K562 (cell line): ENCODE data around the gene RHCG. TPM values are rescaled to one million over a fixed set of nuclear protein-coding genes. Genes with fewer than 3 reads are reported as not detected.

Experiments used
- ATAC-seq: fragments of 200-7000 bp; cut with Tn5 transposase; 3 replicates; pipeline ENCODE4 v1.9.1; 2020; ENCODE audit warnings: moderate library complexity
- BruUV-seq: library from RNA; stranded (reverse); fragments of 400-500 nt; replicated peaks from 2 replicates; lab custom pipeline; 2021; lab: Mats Ljungman, UMichigan
- CTCF ChIA-PET: fragments of 300-600 bp; formaldehyde crosslinking; extraction: SDS; loops from one replicate; lab custom pipeline; 2021; ENCODE audit warnings: low intra/inter-chr PET ratio; lab: Yijun Ruan, JAX
- POLR2A ChIA-PET: fragments of 300-600, 350-650 bp; sonication (Branson Sonifier 250); formaldehyde crosslinking; extraction: SDS; loops from one replicate; lab custom pipeline; 2021; ENCODE audit warnings: antibody characterized with exemption, inconsistent platforms; lab: Yijun Ruan, JAX
- DNase-seq, 4 experiments: peaks; one replicate each; pipeline versions ENCODE4 v3.0.0 to v3.0.0-alpha.2; 2011 to 2018; ENCODE audit warnings: low spot score in 3 of 4, mixed read lengths in 3 of 4; ENCODE audit errors: extremely low read depth in 1 of 4
- FAIRE-seq: peaks from 2 replicates; lab custom pipeline; 2011; peaks lifted over from hg19 to GRCh38; lab: Jason Lieb, UNC
- H2AFZ ChIP-seq: 2 replicates; pipeline ENCODE4 v1.6.0; 2011; ENCODE audit warnings: low read depth, low read length, control low read depth, inconsistent platforms
- H3K27ac ChIP-seq: fragments of 200-600 bp; 3 replicates; pipeline ENCODE4 v1.8.0; 2011; ENCODE audit warnings: low read depth, mild to moderate bottlenecking, control low read depth, inconsistent platforms, low read length, moderate library complexity, mixed read lengths; ENCODE audit errors: extremely low read depth
- H3K27me3 ChIP-seq, 2 experiments: fragments of 300-600 bp in 1 of 2; 2 replicates in 1 of 2; 3 replicates in 1 of 2; pipeline versions ENCODE4 v1.6.0 to v1.8.0; 2011; ENCODE audit warnings: inconsistent platforms in 2 of 2, low read length in 2 of 2, mild to moderate bottlenecking in 1 of 2, mixed read lengths in 1 of 2, moderate library complexity in 1 of 2; ENCODE audit not compliant: control insufficient read depth in 2 of 2, insufficient read depth in 2 of 2
- H3K36me3 ChIP-seq: fragments of 300-600 bp; 3 replicates; pipeline ENCODE4 v1.8.0; 2011; ENCODE audit warnings: mild to moderate bottlenecking, low read length, inconsistent platforms; ENCODE audit not compliant: control insufficient read depth, insufficient read depth
- H3K4me1 ChIP-seq, 2 experiments: fragments of 200-600 bp in 1 of 2; replicated peaks in 1 of 2; 2 replicates in 1 of 2; 3 replicates in 1 of 2; pipeline versions ENCODE4 v1.5.1 to v1.8.0; 2011; ENCODE audit warnings: inconsistent platforms in 2 of 2, low read length in 2 of 2, mild to moderate bottlenecking in 1 of 2, mixed read lengths in 1 of 2, moderate library complexity in 1 of 2; ENCODE audit not compliant: control insufficient read depth in 2 of 2, insufficient read depth in 2 of 2
- H3K4me2 ChIP-seq: 2 replicates; pipeline ENCODE4 v1.6.1; 2011; ENCODE audit warnings: low read length, control low read depth, inconsistent platforms, mixed read lengths; ENCODE audit not compliant: insufficient read depth
- H3K4me3 ChIP-seq: fragments of 200-600 bp; sonication (generic), shearing (Covaris generic); 2 replicates; pipeline ENCODE4 v1.5.1; 2016; ENCODE audit warnings: control low read depth, inconsistent platforms
- H3K79me2 ChIP-seq: fragments of 200-600 bp; 3 replicates; pipeline ENCODE4 v1.8.0; 2011; ENCODE audit warnings: low read length, inconsistent platforms; ENCODE audit not compliant: control insufficient read depth, insufficient read depth
- H3K9ac ChIP-seq, 2 experiments: 2 replicates each; pipeline versions ENCODE4 v1.6.0 to v1.6.1; 2011; ENCODE audit warnings: low read depth in 2 of 2, low read length in 2 of 2, control low read depth in 1 of 2, inconsistent platforms in 1 of 2, mild to moderate bottlenecking in 1 of 2, mixed read lengths in 1 of 2; ENCODE audit not compliant: insufficient read depth in 1 of 2
- H3K9me1 ChIP-seq: one replicate; pipeline ENCODE4 v1.6.0; 2011; ENCODE audit warnings: inconsistent platforms, mild to moderate bottlenecking, low read length, moderate library complexity; ENCODE audit not compliant: control insufficient read depth, insufficient read depth
- H3K9me3 ChIP-seq: replicated peaks from 2 replicates; pipeline ENCODE4 v1.5.1; 2011; ENCODE audit warnings: low read depth, low read length, inconsistent platforms; ENCODE audit not compliant: control insufficient read depth, insufficient read depth
- H4K20me1 ChIP-seq: replicated peaks from 2 replicates; pipeline ENCODE4 v1.6.1; 2011; ENCODE audit warnings: low read length, inconsistent platforms, mixed read lengths; ENCODE audit not compliant: control insufficient read depth, insufficient read depth
- CTBP1 ChIP-seq: fragments of 450-650 bp; IDR thresholded peaks from 2 replicates; pipeline ENCODE4 v1.6.1; 2016; ENCODE audit warnings: borderline replicate concordance
- MEF2A ChIP-seq: IDR thresholded peaks from 2 replicates; pipeline ENCODE4 v1.6.1; 2011; ENCODE audit warnings: low read depth, mild to moderate bottlenecking, low read length, moderate library complexity; ENCODE audit not compliant: control insufficient read depth
- MTA3 ChIP-seq: fragments of 450-650 bp; formaldehyde crosslinking; IDR thresholded peaks from 2 replicates; pipeline ENCODE4 v1.6.1; 2017; ENCODE audit warnings: mild to moderate bottlenecking, borderline replicate concordance
- NRF1 ChIP-seq, 2 experiments: fragments of 450-650 bp; IDR thresholded peaks in 1 of 2; conservative IDR thresholded peaks in 1 of 2; 2 replicates each; pipeline ENCODE4 v1.6.1; 2014; ENCODE audit warnings: mild to moderate bottlenecking in 2 of 2
- PTRF ChIP-seq: fragments of 450-650 bp; IDR thresholded peaks from 2 replicates; pipeline ENCODE4 v1.6.1; 2016; ENCODE audit warnings: mild to moderate bottlenecking, missing genetic modification characterization, missing compliant biosample characterization
- RAD21 ChIP-seq, 2 experiments: fragments of 250-450 bp in 1 of 2; fragments of 450-650 bp in 1 of 2; sonication (Bioruptor Pico) in 1 of 2; formaldehyde crosslinking in 1 of 2; IDR thresholded peaks in 1 of 2; conservative IDR thresholded peaks in 1 of 2; 2 replicates each; pipeline versions ENCODE4 v1.4.0 to v1.8.0; 2020 to 2022; ENCODE audit warnings: mild to moderate bottlenecking in 2 of 2, moderate library complexity in 1 of 2
- ZNF124 ChIP-seq: sonication (generic); formaldehyde crosslinking; IDR thresholded peaks from 2 replicates; pipeline ENCODE4 v1.8.1; 2022; ENCODE audit warnings: missing genetic modification reagents
- WGBS: fragments of 100-300 bp; shearing (Covaris generic); methylation state at CpG from one replicate; pipeline ENCODE4 v1.1.6; 2016; ENCODE audit warnings: low coverage, mixed read lengths; ENCODE audit not compliant: insufficient coverage; ENCODE audit errors: missing lambda C conversion rate; 5-methylcytosine and 5-hydroxymethylcytosine counted together
- in situ Hi-C: fragments of 300-500 bp; cut with MboI; formaldehyde crosslinking; loops from 4 replicates; pipeline ENCODE4 v1.15.0; 2018; ENCODE audit warnings: inconsistent platforms, mixed read lengths
- intact Hi-C: fragments of 100-400 bp; cut with micrococcal nuclease; formaldehyde crosslinking; loops from 2 replicates; pipeline ENCODE4 v1.14.2; 2022
- polyA plus RNA-seq, 8 experiments: library from polyadenylated mRNA; depleted of rRNA in 4 of 8; stranded (reverse) in 5 of 8; unstranded in 3 of 8; fragments of >200 nt; fragmentation: Nextera tagmentation in 2 of 8; fragmentation: Illumina TruSeq in 1 of 8; extraction: Ambion mirVana in 2 of 8; extraction: Trizol in 1 of 8; gene quantifications; 2 replicates each; pipeline versions ENCODE4 v1.2.1 to v1.2.3, GENCODE V29; 2011 to 2014; ENCODE audit warnings: inconsistent platforms in 1 of 8, missing spikeins in 1 of 8
- total RNA-seq, 7 experiments: library from RNA; depleted of rRNA in 6 of 7; stranded (reverse); fragments of >200 nt in 6 of 7; fragmentation: Illumina TruSeq in 2 of 7; extraction: Trizol in 2 of 7; gene quantifications; 2 replicates each; pipeline versions ENCODE4 v1.2.1 to v1.2.3, GENCODE V29; 2011 to 2021; ENCODE audit warnings: low replicate concordance in 1 of 7
- TF ChIP-seq, protein P1 (sequence below), 3 experiments: IDR thresholded peaks in 2 of 3; conservative IDR thresholded peaks in 1 of 3; 2 replicates each; pipeline ENCODE4 v1.5.1; 2011 to 2012; ENCODE audit warnings: low read length in 3 of 3, mild to moderate bottlenecking in 3 of 3, control low read depth in 2 of 3, improper control_type of control experiment in 1 of 3, inconsistent platforms in 1 of 3, low read depth in 1 of 3, mixed read lengths in 1 of 3, moderate library complexity in 1 of 3; ENCODE audit not compliant: insufficient read depth in 2 of 3
- TF ChIP-seq, protein P2 (sequence below): fragments of 250-450 bp; sonication (Bioruptor Pico); IDR thresholded peaks from 2 replicates; pipeline ENCODE4 v1.4.0; 2020; ENCODE audit warnings: mild to moderate bottlenecking, moderate library complexity
- TF ChIP-seq, protein P3 (sequence below): fragments of 200-800 bp; sonication (Bioruptor generic); IDR thresholded peaks from 2 replicates; pipeline ENCODE4 v1.6.1; 2017; ENCODE audit warnings: missing genetic modification characterization, missing compliant biosample characterization

RHCG gene
- total and polyA plus RNA-seq, 9 of the 15 experiments (the other 6 are each of a cell fraction or from before 2014, with no cell fraction given), result not detected

DNA sequence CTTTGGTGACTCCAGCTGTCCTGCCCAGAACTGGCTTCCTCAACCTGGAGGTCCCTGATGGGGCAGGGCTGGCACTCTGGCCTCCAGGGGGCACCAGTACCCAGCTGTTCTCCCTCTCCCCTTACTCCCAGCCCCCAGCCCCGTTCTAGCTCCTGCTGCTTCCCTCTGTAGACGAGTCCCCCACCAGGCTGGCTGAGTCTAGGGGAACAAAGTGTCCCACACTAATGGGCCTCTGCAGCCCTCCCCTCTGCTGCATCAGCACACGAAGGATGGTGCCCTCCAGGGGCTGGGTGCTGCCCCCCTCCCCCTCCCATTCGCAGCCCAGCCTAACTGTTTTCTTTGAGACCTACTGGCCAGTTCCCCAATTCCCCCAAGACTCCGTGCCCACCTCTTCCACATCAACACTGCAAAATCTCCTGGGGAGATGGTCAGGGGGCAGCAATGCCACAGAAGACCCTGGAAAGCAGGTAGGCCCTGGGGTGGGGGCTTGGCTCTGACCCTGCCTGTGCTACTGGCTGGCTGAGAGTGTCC, 4.2 kb downstream of the RHCG start:
- H3K9me3 ChIP-seq, result no peaks in the 10 kb centered on the region
- peaks cover 22 to 49% of the 10 kb centered on the region in 2 experiments for H3K27me3 ChIP-seq
- peak; percentile 34; the same call in 1 of the 3 replicates for ATAC-seq
- H4K20me1 ChIP-seq, result 0 out of 2 replicates have a peak, but pooled peaks cover 3% of the 10 kb centered on the region
- no peak overlapping the region for H2AFZ ChIP-seq
- BruUV-seq, result no TSS peak
- WGBS, result 0% methylated on average over 5 of the region's 5 CpGs
- ChIA-PET POLR2A (no interaction called here), CTCF (interaction anchor here (0.6 kb wide), 1 partner anchor 396 kb away, joined by 4 read pairs; no protein-coding TSS in a partner anchor)
- H3K4me2 ChIP-seq, result no peak overlapping the region
- no peaks in the 10 kb centered on the region for H3K36me3 ChIP-seq
- DNase-seq, result peak in 2 of 4 experiments; percentile 13 to 18
- no peaks in the 10 kb centered on the region for H3K79me2 ChIP-seq
- intact Hi-C loops (no loop called here), in situ Hi-C loops (no loop called here)
- H3K9me1 ChIP-seq, result no peaks in the 10 kb centered on the region
- no peak overlapping the region for H3K27ac ChIP-seq
- H3K4me1 ChIP-seq, result peaks cover 0 to 9% of the 10 kb centered on the region in 2 experiments; a peak in 2 of 5 replicates
- H3K9ac ChIP-seq, result no peak overlapping the region
- H3K4me3 ChIP-seq, result no peak overlapping the region
- FAIRE-seq, result no peak
- TF ChIP-seq CTBP1 (no peak), NRF1 (conservative IDR thresholded peaks at IDR 0.05 in 1 of 2, IDR thresholded peaks at IDR 0.05 in 1 of 2) (no peak), PTRF (tag) (no peak), RAD21 (CRISPR knock-in tag; conservative IDR thresholded peaks at IDR 0.05 in 1 of 2, IDR thresholded peaks at IDR 0.05 in 1 of 2) (0 out of 4 replicates have a peak, but pooled peaks of 1 of the 2 experiments have one; percentile 13), MEF2A (no peak), MTA3 (no peak), ZNF124 (CRISPR knock-in tag) (no peak)
- TF ChIP-seq, protein P1, sequence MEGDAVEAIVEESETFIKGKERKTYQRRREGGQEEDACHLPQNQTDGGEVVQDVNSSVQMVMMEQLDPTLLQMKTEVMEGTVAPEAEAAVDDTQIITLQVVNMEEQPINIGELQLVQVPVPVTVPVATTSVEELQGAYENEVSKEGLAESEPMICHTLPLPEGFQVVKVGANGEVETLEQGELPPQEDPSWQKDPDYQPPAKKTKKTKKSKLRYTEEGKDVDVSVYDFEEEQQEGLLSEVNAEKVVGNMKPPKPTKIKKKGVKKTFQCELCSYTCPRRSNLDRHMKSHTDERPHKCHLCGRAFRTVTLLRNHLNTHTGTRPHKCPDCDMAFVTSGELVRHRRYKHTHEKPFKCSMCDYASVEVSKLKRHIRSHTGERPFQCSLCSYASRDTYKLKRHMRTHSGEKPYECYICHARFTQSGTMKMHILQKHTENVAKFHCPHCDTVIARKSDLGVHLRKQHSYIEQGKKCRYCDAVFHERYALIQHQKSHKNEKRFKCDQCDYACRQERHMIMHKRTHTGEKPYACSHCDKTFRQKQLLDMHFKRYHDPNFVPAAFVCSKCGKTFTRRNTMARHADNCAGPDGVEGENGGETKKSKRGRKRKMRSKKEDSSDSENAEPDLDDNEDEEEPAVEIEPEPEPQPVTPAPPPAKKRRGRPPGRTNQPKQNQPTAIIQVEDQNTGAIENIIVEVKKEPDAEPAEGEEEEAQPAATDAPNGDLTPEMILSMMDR (IDR thresholded peaks at IDR 0.05 in 2 of 3, conservative IDR thresholded peaks at IDR 0.05 in 1 of 3; ENCODE audit: insufficient read depth in 2 of 3, low read depth in 1 of 3, low read length in 3 of 3), result peak; percentile 9 to 36 (median 25); a peak in 2 of 6 replicates
- TF ChIP-seq, protein P2, sequence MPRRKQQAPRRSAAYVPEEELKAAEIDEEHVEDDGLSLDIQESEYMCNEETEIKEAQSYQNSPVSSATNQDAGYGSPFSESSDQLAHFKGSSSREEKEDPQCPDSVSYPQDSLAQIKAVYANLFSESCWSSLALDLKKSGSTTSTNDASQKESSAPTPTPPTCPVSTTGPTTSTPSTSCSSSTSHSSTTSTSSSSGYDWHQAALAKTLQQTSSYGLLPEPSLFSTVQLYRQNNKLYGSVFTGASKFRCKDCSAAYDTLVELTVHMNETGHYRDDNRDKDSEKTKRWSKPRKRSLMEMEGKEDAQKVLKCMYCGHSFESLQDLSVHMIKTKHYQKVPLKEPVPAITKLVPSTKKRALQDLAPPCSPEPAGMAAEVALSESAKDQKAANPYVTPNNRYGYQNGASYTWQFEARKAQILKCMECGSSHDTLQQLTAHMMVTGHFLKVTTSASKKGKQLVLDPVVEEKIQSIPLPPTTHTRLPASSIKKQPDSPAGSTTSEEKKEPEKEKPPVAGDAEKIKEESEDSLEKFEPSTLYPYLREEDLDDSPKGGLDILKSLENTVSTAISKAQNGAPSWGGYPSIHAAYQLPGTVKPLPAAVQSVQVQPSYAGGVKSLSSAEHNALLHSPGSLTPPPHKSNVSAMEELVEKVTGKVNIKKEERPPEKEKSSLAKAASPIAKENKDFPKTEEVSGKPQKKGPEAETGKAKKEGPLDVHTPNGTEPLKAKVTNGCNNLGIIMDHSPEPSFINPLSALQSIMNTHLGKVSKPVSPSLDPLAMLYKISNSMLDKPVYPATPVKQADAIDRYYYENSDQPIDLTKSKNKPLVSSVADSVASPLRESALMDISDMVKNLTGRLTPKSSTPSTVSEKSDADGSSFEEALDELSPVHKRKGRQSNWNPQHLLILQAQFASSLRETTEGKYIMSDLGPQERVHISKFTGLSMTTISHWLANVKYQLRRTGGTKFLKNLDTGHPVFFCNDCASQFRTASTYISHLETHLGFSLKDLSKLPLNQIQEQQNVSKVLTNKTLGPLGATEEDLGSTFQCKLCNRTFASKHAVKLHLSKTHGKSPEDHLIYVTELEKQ (CRISPR knock-in tag), result no peak
- TF ChIP-seq, protein P3, sequence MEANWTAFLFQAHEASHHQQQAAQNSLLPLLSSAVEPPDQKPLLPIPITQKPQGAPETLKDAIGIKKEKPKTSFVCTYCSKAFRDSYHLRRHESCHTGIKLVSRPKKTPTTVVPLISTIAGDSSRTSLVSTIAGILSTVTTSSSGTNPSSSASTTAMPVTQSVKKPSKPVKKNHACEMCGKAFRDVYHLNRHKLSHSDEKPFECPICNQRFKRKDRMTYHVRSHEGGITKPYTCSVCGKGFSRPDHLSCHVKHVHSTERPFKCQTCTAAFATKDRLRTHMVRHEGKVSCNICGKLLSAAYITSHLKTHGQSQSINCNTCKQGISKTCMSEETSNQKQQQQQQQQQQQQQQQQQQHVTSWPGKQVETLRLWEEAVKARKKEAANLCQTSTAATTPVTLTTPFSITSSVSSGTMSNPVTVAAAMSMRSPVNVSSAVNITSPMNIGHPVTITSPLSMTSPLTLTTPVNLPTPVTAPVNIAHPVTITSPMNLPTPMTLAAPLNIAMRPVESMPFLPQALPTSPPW (CRISPR knock-in tag), result no peak
